CD8-positive, alpha-beta memory T cell (primary cell): ENCODE measurements around the gene ANKS3. TPM values are rescaled to one million over a fixed set of nuclear protein-coding genes. Genes with fewer than 3 reads are reported as not detected.

Experiments
- CTCF ChIA-PET: fragments of 350-600 bp; sonication (Branson Sonifier 250); formaldehyde crosslinking; loops from one replicate; lab custom pipeline; 2021; ENCODE audit warnings: antibody characterized with exemption; lab: Charles Lee
- POLR2A ChIA-PET: fragments of 350-600 bp; sonication (Branson Sonifier 250); formaldehyde crosslinking; loops from one replicate; lab custom pipeline; 2021; ENCODE audit warnings: antibody characterized with exemption; lab: Charles Lee
- DNase-seq, 5 donors: peaks; one replicate each; pipeline versions ENCODE4 v3.0.0 to v3.0.0-alpha.2; 2020 to 2022; ENCODE audit warnings: mixed read lengths in 1 of 5
- H3K27ac ChIP-seq: one replicate; pipeline ENCODE4 v1.7.0; 2013; ENCODE audit warnings: low read depth, mild to moderate bottlenecking, low read length, moderate library complexity
- H3K27me3 ChIP-seq: 2 replicates; pipeline ENCODE4 v1.7.0; 2013; ENCODE audit warnings: low read length, mild to moderate bottlenecking; ENCODE audit not compliant: insufficient read depth, poor library complexity, severe bottlenecking
- H3K36me3 ChIP-seq: 2 replicates; pipeline ENCODE4 v1.7.0; 2013; ENCODE audit warnings: mild to moderate bottlenecking, low read length, moderate library complexity; ENCODE audit not compliant: insufficient read depth
- H3K4me1 ChIP-seq: 2 replicates; pipeline ENCODE4 v1.7.0; 2013; ENCODE audit warnings: mild to moderate bottlenecking, low read length, moderate library complexity; ENCODE audit not compliant: insufficient read depth
- H3K4me3 ChIP-seq: 2 replicates; pipeline ENCODE4 v1.7.0; 2013; ENCODE audit warnings: mild to moderate bottlenecking, low read length
- H3K9me3 ChIP-seq: 2 replicates; pipeline ENCODE4 v1.7.0; 2013; ENCODE audit warnings: mild to moderate bottlenecking, low read length
- H3K27ac Mint-ChIP-seq, 8 donors: one replicate each; pipeline ENCODE4 v1.8.0; 2020 to 2021; ENCODE audit warnings: mixed read lengths in 8 of 8, mild to moderate bottlenecking in 6 of 8, inconsistent platforms in 3 of 8, moderate library complexity in 3 of 8
- H3K27me3 Mint-ChIP-seq, 2 donors: one replicate each; pipeline ENCODE4 v1.8.0; 2020 to 2021; ENCODE audit warnings: mixed read lengths in 2 of 2, mild to moderate bottlenecking in 1 of 2, moderate library complexity in 1 of 2
- H3K36me3 Mint-ChIP-seq, 3 donors: one replicate each; pipeline ENCODE4 v1.8.0; 2020 to 2021; ENCODE audit warnings: mixed read lengths in 3 of 3, inconsistent platforms in 1 of 3, mild to moderate bottlenecking in 1 of 3
- H3K4me1 Mint-ChIP-seq, 3 donors: one replicate each; pipeline ENCODE4 v1.8.0; 2020 to 2021; ENCODE audit warnings: mixed read lengths in 3 of 3, inconsistent platforms in 1 of 3, mild to moderate bottlenecking in 1 of 3
- H3K4me3 Mint-ChIP-seq, 7 donors: one replicate each; pipeline ENCODE4 v1.8.0; 2020 to 2021; ENCODE audit warnings: mixed read lengths in 7 of 7, mild to moderate bottlenecking in 6 of 7, moderate library complexity in 4 of 7, inconsistent platforms in 2 of 7
- H3K9me3 Mint-ChIP-seq, 5 donors: one replicate each; pipeline ENCODE4 v1.8.0; 2020 to 2022; ENCODE audit warnings: mixed read lengths in 5 of 5, mild to moderate bottlenecking in 3 of 5, moderate library complexity in 2 of 5, inconsistent platforms in 1 of 5
- polyA plus RNA-seq: library from polyadenylated mRNA; unstranded; fragments of 300-500 nt; fragmentation: Illumina TruSeq; gene quantifications from one replicate; pipeline ENCODE4 v1.2.3, GENCODE V29; 2021
- total RNA-seq, 2 experiments: library from RNA; stranded (reverse); gene quantifications; one replicate each; pipeline ENCODE4 v1.2.3, GENCODE V29; 2021

Gene ANKS3
- total and polyA plus RNA-seq, 3 experiments from 2014 or later = 4.3 to 18.5 (median 16.9) TPM

GRCh38 chr16:4733747-4734062, 366 bp downstream of the ANKS3 start:
- DNase-seq = no peak
- Histone ChIP-seq H3K9me3 (no peaks in the 10 kb centered on the region), H3K4me3 (peak overlapping the region; percentile 99), H3K27me3 (no peaks in the 10 kb centered on the region), H3K27ac (peak overlapping the region; percentile 88), H3K36me3 (peaks cover 6% of the 10 kb centered on the region), H3K4me1 (peaks cover 18% of the 10 kb centered on the region)
- Mint-ChIP-seq H3K27ac (peak overlapping the region; percentile 53 to 94 (median 72)), H3K36me3 (peaks cover 0 to 26% (median 2%) of the 10 kb centered on the region in 3 donors), H3K9me3 (no peaks in the 10 kb centered on the region), H3K4me3 (peak overlapping the region; percentile 83 to 97 (median 91)), H3K27me3 (no peaks in the 10 kb centered on the region), H3K4me1 (peaks cover 20 to 33% (median 25%) of the 10 kb centered on the region in 3 donors)
- POLR2A ChIA-PET = interaction anchor here (0.6 to 2.2 kb wide), 10 partner anchors 14 to 336 kb away, joined by 3 to 27 read pairs (median 4); partner anchors contain the start of genes NAGPA, ROGDI and ZNF500
- CTCF ChIA-PET = interaction anchor here (1.5 to 1.8 kb wide), 4 partner anchors 24 to 300 kb away, joined by 3 to 12 read pairs (median 4); partner anchors contain the start of genes MGRN1 and NAGPA

GRCh38 chr16:4733211-4733742, 794 bp downstream of the ANKS3 start:
- H3K36me3 Mint-ChIP-seq = peaks cover 0 to 30% (median 6%) of the 10 kb centered on the region in 3 donors
- H3K4me1 ChIP-seq = peaks cover 18% of the 10 kb centered on the region
- peaks cover 6% of the 10 kb centered on the region for H3K36me3 ChIP-seq
- no peaks in the 10 kb centered on the region for H3K27me3 Mint-ChIP-seq
- peaks cover 22 to 33% (median 25%) of the 10 kb centered on the region in 3 donors for H3K4me1 Mint-ChIP-seq
- H3K4me3 ChIP-seq = peak overlapping the region; percentile 99
- POLR2A ChIA-PET = interaction anchor here (1.3 to 2.2 kb wide), 4 partner anchors 14 to 69 kb away, joined by 4 to 27 read pairs (median 10); partner anchors contain the start of genes ROGDI and ZNF500
- peak overlapping the region; percentile 88 for H3K27ac ChIP-seq
- no peak for DNase-seq
- no peaks in the 10 kb centered on the region for H3K9me3 ChIP-seq
- no peaks in the 10 kb centered on the region for H3K9me3 Mint-ChIP-seq
- no peaks in the 10 kb centered on the region for H3K27me3 ChIP-seq
- H3K27ac Mint-ChIP-seq = peak overlapping the region; percentile 53 to 94 (median 72)
- CTCF ChIA-PET = interaction anchor here (0.6 kb wide), 1 partner anchor 224 kb away, joined by 4 read pairs; no protein-coding TSS in a partner anchor
- H3K4me3 Mint-ChIP-seq = peak overlapping the region; percentile 83 to 97 (median 91)

DNA sequence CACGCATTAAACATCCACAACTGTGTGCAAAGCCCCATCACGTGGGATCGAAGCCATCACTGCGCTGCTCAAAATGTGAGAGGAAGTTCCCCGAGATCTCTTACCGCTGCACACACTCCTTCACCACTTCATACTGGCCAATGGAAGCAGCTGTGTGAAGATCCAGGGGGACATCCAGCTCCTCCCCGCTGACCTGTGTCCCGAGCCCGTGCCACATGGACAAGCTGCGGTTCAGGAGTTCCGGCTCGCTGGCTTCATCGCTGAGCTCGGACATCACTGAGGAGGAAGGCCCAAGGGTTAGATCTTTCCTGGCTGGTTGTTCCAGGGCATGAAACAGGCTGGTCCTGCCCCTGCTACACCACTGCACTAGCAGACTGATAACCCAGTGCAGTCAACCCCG, 4.2 kb downstream of the ANKS3 start:
- Mint-ChIP-seq H3K4me1 (peaks cover 17 to 27% (median 20%) of the 10 kb centered on the region in 3 donors), H3K36me3 (peaks cover 0 to 54% (median 9%) of the 10 kb centered on the region in 3 donors), H3K9me3 (no peaks in the 10 kb centered on the region), H3K27me3 (no peaks in the 10 kb centered on the region), H3K4me3 (no peak overlapping the region), H3K27ac (no peak overlapping the region)
- peaks cover 13% of the 10 kb centered on the region for H3K4me1 ChIP-seq
- no peak overlapping the region for H3K27ac ChIP-seq
- no peak overlapping the region for H3K4me3 ChIP-seq
- H3K9me3 ChIP-seq = no peaks in the 10 kb centered on the region
- peaks cover 17% of the 10 kb centered on the region for H3K36me3 ChIP-seq
- H3K27me3 ChIP-seq = no peaks in the 10 kb centered on the region
- DNase-seq = no peak
- ChIA-PET CTCF (no interaction called here), POLR2A (interaction anchor here (0.6 kb wide), 1 partner anchor 43 kb away, joined by 4 read pairs; no protein-coding TSS in a partner anchor)

DNA sequence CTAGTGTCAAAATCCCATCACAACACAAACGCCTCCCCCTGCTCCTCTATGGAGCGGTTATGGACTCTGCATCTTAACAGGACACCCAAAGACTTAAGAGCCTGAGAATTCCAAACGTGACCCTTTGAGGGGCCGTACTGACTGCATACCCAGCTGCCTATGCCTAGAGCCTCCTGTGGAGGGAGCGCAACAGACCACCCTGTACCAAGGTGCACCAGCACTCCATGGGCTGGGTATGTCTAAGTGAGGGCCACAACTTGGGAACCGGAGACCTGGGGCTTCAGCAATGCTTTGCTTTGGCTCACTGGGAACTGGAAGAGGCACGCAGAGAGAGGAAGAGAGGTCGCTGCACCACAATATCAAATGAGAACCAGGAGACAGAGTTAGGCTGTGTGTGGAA, 5.4 kb downstream of the ANKS3 start:
- Mint-ChIP-seq H3K27ac (no peak overlapping the region), H3K4me3 (peak overlapping the region in 1 of 7 donors; percentile 66), H3K9me3 (no peaks in the 10 kb centered on the region), H3K4me1 (peaks cover 14 to 19% (median 15%) of the 10 kb centered on the region in 3 donors), H3K36me3 (peaks cover 0 to 54% (median 11%) of the 10 kb centered on the region in 3 donors), H3K27me3 (no peaks in the 10 kb centered on the region)
- H3K9me3 ChIP-seq = no peaks in the 10 kb centered on the region
- DNase-seq = no peak
- H3K27me3 ChIP-seq = no peaks in the 10 kb centered on the region
- ChIA-PET POLR2A (no interaction called here), CTCF (no interaction called here)
- H3K36me3 ChIP-seq = peaks cover 17% of the 10 kb centered on the region
- peaks cover 11% of the 10 kb centered on the region for H3K4me1 ChIP-seq
- H3K27ac ChIP-seq = no peak overlapping the region
- no peak overlapping the region for H3K4me3 ChIP-seq

DNA sequence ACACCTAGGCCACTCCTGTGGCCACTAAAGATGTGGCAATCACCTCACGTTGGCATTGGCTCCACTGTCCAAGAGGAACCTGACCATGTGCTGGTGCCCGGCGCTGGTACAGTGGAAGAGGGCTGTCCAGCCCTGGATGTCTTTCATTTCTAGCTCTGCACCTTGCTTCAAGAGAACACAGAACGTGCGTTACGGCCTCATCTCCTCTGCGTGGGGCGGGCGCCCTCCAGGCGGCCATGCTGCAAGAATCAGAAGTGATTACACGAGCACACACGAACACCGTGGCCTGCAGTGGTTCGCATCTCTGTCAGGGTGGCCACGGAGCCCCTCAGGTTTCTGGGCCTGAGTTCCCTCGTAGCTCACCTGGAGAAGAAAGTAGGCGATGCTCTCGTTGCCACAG, 7.5 kb downstream of the ANKS3 start:
- peaks cover 4% of the 10 kb centered on the region in 3 donors for H3K4me1 Mint-ChIP-seq
- H3K36me3 ChIP-seq = peaks cover 17% of the 10 kb centered on the region
- H3K27ac Mint-ChIP-seq = no peak overlapping the region
- no peaks in the 10 kb centered on the region for H3K4me1 ChIP-seq
- no peak overlapping the region for H3K4me3 Mint-ChIP-seq
- no peak for DNase-seq
- H3K36me3 Mint-ChIP-seq = peaks cover 0 to 62% (median 15%) of the 10 kb centered on the region in 3 donors
- ChIA-PET CTCF (no interaction called here), POLR2A (no interaction called here)
- H3K27ac ChIP-seq = no peak overlapping the region
- H3K9me3 ChIP-seq = no peaks in the 10 kb centered on the region
- H3K9me3 Mint-ChIP-seq = no peaks in the 10 kb centered on the region
- no peaks in the 10 kb centered on the region for H3K27me3 Mint-ChIP-seq
- H3K27me3 ChIP-seq = no peaks in the 10 kb centered on the region
- H3K4me3 ChIP-seq = no peak overlapping the region

DNA sequence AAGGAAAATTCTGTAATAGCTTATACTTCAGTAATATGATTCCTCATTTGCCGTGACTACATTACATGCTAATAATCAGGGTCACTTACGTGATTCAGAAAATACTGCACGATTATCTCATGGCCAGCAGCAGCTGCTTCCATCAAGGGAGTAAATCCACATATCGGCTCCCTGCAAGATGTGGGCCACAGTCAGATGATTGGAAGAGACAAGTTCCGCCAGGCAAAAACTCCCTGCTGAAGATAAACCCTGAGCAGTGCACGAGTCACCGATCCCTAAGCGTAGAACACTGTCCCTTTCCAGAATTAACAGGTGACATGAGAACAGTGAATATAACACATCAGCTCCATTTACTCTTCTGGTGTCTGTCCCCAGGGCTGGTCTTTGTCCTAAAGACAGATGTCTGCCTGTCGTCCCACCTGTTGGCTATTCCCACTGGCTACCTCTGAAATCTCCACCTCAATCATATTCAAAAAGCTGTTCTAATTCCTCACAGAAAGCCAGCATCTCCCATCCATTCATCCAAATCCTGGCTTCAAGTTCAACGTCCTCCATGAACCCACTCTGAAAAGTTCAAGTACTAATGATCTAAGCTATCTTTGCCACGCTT, 9.3 kb downstream of the ANKS3 start:
- H3K27me3 ChIP-seq = no peaks in the 10 kb centered on the region
- POLR2A ChIA-PET = no interaction called here
- H3K4me1 ChIP-seq = no peaks in the 10 kb centered on the region
- H3K9me3 ChIP-seq = no peaks in the 10 kb centered on the region
- peaks cover 11% of the 10 kb centered on the region for H3K36me3 ChIP-seq
- H3K4me3 Mint-ChIP-seq = no peak overlapping the region
- H3K36me3 Mint-ChIP-seq = peaks cover 0 to 55% (median 15%) of the 10 kb centered on the region in 3 donors
- CTCF ChIA-PET = interaction anchor here (0.6 kb wide), 1 partner anchor 9 kb away, joined by 5 read pairs; no protein-coding TSS in a partner anchor
- no peak overlapping the region for H3K4me3 ChIP-seq
- no peaks in the 10 kb centered on the region for H3K9me3 Mint-ChIP-seq
- peak overlapping the region in 2 of 8 donors; percentile 20 to 85 for H3K27ac Mint-ChIP-seq
- peaks cover 0 to 4% (median 0%) of the 10 kb centered on the region in 3 donors for H3K4me1 Mint-ChIP-seq
- no peak overlapping the region for H3K27ac ChIP-seq
- H3K27me3 Mint-ChIP-seq = no peaks in the 10 kb centered on the region
- no peak for DNase-seq

DNA sequence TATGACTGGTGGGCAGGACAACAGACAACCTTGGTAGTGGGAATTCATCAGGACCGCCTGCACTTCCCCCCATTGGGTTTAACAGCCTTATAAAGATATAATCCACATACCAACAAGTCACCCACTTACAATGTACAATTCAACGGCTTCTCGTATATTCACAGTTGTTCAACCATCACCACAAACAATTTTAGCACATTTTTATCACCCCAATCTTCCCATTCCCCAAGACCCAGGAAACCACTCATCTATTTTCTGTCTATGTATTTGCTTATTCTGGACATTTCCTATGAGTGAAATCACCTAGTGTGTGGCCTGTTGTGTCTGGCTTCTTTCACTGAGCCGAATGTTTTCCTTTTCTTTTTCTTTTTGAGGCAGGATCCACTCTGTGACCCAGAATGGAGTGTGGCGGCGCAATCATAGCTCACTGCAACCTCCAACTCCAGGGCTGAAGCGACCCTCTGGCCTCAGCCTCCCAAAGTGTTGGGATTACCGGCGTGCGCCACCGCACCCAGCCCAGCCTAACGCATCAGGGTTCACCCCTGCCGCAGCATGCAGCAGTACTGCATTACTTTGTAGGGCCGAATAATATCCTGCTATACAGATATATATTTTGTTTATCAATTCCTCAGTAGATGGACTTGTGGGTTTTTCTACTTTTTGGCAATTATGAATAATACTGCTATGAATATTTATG, 10.9 kb downstream of the ANKS3 start:
- Mint-ChIP-seq H3K4me3 (no peak overlapping the region), H3K4me1 (peaks cover 0 to 1% (median 0%) of the 10 kb centered on the region in 3 donors), H3K36me3 (peaks cover 0 to 52% (median 11%) of the 10 kb centered on the region in 3 donors), H3K9me3 (no peaks in the 10 kb centered on the region), H3K27ac (peak overlapping the region in 1 of 8 donors; percentile 20), H3K27me3 (no peaks in the 10 kb centered on the region)
- CTCF ChIA-PET = interaction anchor here (1.1 kb wide), 1 partner anchor 11 kb away, joined by 3 read pairs; the partner anchor contains the start of gene DNAAF8
- DNase-seq = no peak
- H3K27ac ChIP-seq = no peak overlapping the region
- H3K36me3 ChIP-seq = peaks cover 11% of the 10 kb centered on the region
- H3K4me3 ChIP-seq = no peak overlapping the region
- no peaks in the 10 kb centered on the region for H3K4me1 ChIP-seq
- POLR2A ChIA-PET = no interaction called here
- no peaks in the 10 kb centered on the region for H3K27me3 ChIP-seq
- H3K9me3 ChIP-seq = no peaks in the 10 kb centered on the region
